B cell (primary cell): ENCODE data around the gene TBC1D2B.

ENCODE experiments used
- CTCF ChIP-seq: fragments of 200-600 bp; IDR thresholded peaks from one replicate; pipeline ENCODE4 v1.8.0; 2022; ENCODE audit warnings: antibody characterized with exemption, mild to moderate bottlenecking
- EZH2 ChIP-seq: IDR thresholded peaks from 2 replicates; pipeline ENCODE4 v1.6.1; 2012; ENCODE audit warnings: borderline replicate concordance, low read depth, mild to moderate bottlenecking, moderate library complexity, low read length; ENCODE audit not compliant: insufficient read depth, poor library complexity, severe bottlenecking

- TF ChIP-seq CTCF (peak; percentile 68), EZH2 (no peak)
Observed at GRCh38 chr15:78000091-78000926, 77.2 kb downstream of the TBC1D2B start.
